Activated B cell treated with CpG ODN at 0.5 μM for 24 hours (primary cell): ENCODE data around the gene SPTLC2. TPM values are rescaled to one million over a fixed set of nuclear protein-coding genes. Genes with fewer than 3 reads are reported as not detected.

Experiments used
- ATAC-seq: fragments of 200-7000 bp; cut with Tn5 transposase; one replicate; pipeline ENCODE4 v1.10.0; 2021; ENCODE audit warnings: low read depth, mild to moderate bottlenecking, moderate library complexity
- CTCF ChIA-PET: fragments of 350-600 bp; sonication (Branson Sonifier 250); formaldehyde crosslinking; loops from one replicate; lab custom pipeline; 2021; ENCODE audit warnings: antibody characterized with exemption; lab: Charles Lee
- POLR2A ChIA-PET: fragments of 350-600 bp; sonication (Branson Sonifier 250); formaldehyde crosslinking; loops from one replicate; lab custom pipeline; 2021; ENCODE audit warnings: antibody characterized with exemption; lab: Charles Lee
- DNase-seq: peaks from one replicate; pipeline ENCODE4 v3.0.0; 2022
- H3K27ac Mint-ChIP-seq: one replicate; pipeline ENCODE4 v1.8.0; 2020; ENCODE audit warnings: mixed read lengths
- H3K27me3 Mint-ChIP-seq: one replicate; pipeline ENCODE4 v1.8.0; 2021; ENCODE audit warnings: mixed read lengths
- H3K36me3 Mint-ChIP-seq: one replicate; pipeline ENCODE4 v1.8.0; 2021; ENCODE audit warnings: low read depth, mixed read lengths
- H3K4me1 Mint-ChIP-seq: one replicate; pipeline ENCODE4 v1.8.0; 2021; ENCODE audit warnings: mixed read lengths
- H3K4me3 Mint-ChIP-seq: one replicate; pipeline ENCODE4 v1.8.0; 2020; ENCODE audit warnings: mild to moderate bottlenecking, mixed read lengths
- H3K9me3 Mint-ChIP-seq: one replicate; pipeline ENCODE4 v1.8.0; 2020; ENCODE audit warnings: mixed read lengths
- intact Hi-C: fragments of 100-400 bp; cut with micrococcal nuclease; formaldehyde crosslinking; loops from one replicate; pipeline ENCODE4 v1.15.1; 2024
- total RNA-seq: library from RNA; stranded (reverse); gene quantifications from 2 replicates; pipeline ENCODE4 v1.2.3, GENCODE V29; 2022
- TF ChIP-seq, protein P1 (sequence below): fragments of 200-600 bp; IDR thresholded peaks from one replicate; pipeline ENCODE4 v1.8.0; 2022; ENCODE audit warnings: antibody characterized with exemption, mild to moderate bottlenecking

SPTLC2 gene
- total RNA-seq, 1 donor from 2014 or later: 43.8 TPM

DNA sequence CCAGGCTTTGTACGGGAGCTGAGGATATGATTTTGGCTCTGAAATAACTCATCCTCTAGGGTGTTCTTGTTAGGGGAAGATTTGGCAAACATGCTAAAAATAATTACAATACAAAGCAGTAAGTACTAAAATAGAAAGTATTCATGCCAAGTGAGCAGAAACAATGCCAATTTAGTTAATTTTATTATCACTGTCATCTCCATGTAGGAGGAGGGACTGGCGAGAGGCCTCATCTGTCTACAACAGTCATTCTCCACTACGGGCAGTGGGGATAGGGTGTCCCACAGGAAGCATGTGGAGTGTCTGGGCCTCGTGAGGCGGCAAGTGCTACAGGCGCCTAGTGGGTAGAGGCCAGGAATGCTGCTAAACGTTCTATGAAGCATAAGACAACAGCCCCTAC lies 121.1 kb downstream of the SPTLC2 start:
- Mint-ChIP-seq H3K9me3 (no peaks in the 10 kb centered on the region), H3K4me3 (no peak overlapping the region), H3K4me1 (peaks cover 13% of the 10 kb centered on the region), H3K27me3 (peaks cover 24% of the 10 kb centered on the region), H3K27ac (no peak overlapping the region), H3K36me3 (no peaks in the 10 kb centered on the region)
- POLR2A ChIA-PET: interaction anchor here (0.7 kb wide), 1 partner anchor 73 kb away, joined by 7 read pairs; no protein-coding TSS in a partner anchor
- CTCF ChIA-PET: no interaction called here
- TF ChIP-seq, protein P1, sequence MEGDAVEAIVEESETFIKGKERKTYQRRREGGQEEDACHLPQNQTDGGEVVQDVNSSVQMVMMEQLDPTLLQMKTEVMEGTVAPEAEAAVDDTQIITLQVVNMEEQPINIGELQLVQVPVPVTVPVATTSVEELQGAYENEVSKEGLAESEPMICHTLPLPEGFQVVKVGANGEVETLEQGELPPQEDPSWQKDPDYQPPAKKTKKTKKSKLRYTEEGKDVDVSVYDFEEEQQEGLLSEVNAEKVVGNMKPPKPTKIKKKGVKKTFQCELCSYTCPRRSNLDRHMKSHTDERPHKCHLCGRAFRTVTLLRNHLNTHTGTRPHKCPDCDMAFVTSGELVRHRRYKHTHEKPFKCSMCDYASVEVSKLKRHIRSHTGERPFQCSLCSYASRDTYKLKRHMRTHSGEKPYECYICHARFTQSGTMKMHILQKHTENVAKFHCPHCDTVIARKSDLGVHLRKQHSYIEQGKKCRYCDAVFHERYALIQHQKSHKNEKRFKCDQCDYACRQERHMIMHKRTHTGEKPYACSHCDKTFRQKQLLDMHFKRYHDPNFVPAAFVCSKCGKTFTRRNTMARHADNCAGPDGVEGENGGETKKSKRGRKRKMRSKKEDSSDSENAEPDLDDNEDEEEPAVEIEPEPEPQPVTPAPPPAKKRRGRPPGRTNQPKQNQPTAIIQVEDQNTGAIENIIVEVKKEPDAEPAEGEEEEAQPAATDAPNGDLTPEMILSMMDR: no peak
- ATAC-seq (no peak), DNase-seq (no peak)
- intact Hi-C loops: loop anchor here (5.0 kb wide), 1 partner anchor 38 kb away; the partner anchor contains the start of genes AHSA1 and VIPAS39

DNA sequence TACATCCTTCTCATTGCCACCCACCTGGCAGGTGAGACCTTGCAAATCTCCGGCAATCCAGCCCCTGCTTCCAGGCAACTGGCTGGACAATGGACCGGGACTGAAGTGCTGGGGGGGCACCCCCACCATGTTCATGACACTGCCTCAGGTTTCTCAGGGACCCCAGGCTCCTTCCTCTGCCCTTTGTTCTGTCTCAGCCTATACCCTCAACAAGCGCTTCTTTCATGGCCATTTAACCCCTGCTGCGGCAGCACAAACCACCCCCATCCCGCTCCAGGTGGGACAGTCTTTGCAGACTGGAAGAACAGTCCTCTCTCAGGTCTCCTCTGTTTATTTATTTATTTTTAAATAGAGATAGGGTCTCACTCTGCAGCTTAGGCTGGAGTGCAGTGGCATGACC lies 125.4 kb downstream of the SPTLC2 start:
- ChIA-PET POLR2A (no interaction called here), CTCF (no interaction called here)
- no peak for DNase-seq
- Mint-ChIP-seq H3K27me3 (peaks cover 5% of the 10 kb centered on the region), H3K36me3 (no peaks in the 10 kb centered on the region), H3K4me3 (no peak overlapping the region), H3K4me1 (no peaks in the 10 kb centered on the region), H3K9me3 (no peaks in the 10 kb centered on the region), H3K27ac (no peak overlapping the region)
- TF ChIP-seq, protein P1: no peak
- no peak for ATAC-seq
- intact Hi-C loops: no loop called here

- no peak for ATAC-seq
- no peak for DNase-seq
- H3K9me3 Mint-ChIP-seq: no peaks in the 10 kb centered on the region
- H3K27me3 Mint-ChIP-seq: peaks cover under 1% of the 10 kb centered on the region
- TF ChIP-seq, protein P1: no peak
- no peak overlapping the region for H3K4me3 Mint-ChIP-seq
- CTCF ChIA-PET: no interaction called here
- H3K36me3 Mint-ChIP-seq: no peaks in the 10 kb centered on the region
- POLR2A ChIA-PET: no interaction called here
- intact Hi-C loops: no loop called here
- no peaks in the 10 kb centered on the region for H3K4me1 Mint-ChIP-seq
- H3K27ac Mint-ChIP-seq: no peak overlapping the region
These were observed 126.0 kb downstream of the SPTLC2 start for GRCh38 chr14:77490347-77490986.

DNA sequence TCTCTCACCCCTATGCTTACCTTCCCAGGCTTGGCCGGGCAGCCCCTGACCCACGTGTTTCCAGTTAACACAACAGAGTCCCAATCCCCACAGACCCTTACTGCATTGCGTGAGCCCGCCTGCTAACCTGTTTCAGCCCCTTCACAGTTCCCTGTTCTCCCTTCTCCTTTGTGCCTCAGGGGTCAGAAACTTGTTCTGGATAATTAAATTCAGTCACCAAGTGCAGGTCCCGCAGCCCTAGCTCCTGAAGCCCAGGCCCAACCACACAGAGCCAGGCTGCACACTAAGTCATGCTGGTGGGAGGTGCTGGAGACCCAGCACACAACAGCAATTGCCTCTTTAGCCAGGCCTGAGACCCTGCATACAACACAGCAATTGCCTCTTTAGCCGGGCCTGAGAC lies 127.4 kb downstream of the SPTLC2 start:
- no peaks in the 10 kb centered on the region for H3K36me3 Mint-ChIP-seq
- H3K4me1 Mint-ChIP-seq: no peaks in the 10 kb centered on the region
- ATAC-seq: no peak
- POLR2A ChIA-PET: no interaction called here
- intact Hi-C loops: no loop called here
- no peaks in the 10 kb centered on the region for H3K9me3 Mint-ChIP-seq
- TF ChIP-seq, protein P1: no peak
- H3K4me3 Mint-ChIP-seq: no peak overlapping the region
- CTCF ChIA-PET: no interaction called here
- H3K27ac Mint-ChIP-seq: peak overlapping the region; percentile 8
- no peak for DNase-seq
- no peaks in the 10 kb centered on the region for H3K27me3 Mint-ChIP-seq

DNA sequence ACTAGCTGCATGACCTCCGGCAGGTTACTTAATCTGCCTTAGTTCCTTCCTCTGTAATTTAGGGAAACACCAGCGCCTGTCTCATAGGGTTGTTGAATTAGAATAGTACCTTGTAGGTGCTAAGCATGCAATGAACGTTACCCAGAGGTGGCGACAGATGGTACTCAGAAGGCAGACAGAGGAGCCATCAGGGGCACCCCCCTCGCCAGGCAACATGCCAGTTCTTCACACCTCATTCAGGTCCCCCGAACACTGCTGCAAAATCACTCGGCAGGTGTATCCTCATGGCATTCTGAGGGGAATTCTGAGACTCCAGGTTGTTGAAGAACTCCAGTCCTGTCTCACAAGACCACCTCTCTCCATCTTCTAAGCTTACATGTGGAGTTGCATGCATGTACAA lies 127.9 kb downstream of the SPTLC2 start:
- Mint-ChIP-seq H3K27ac (peak overlapping the region; percentile 8), H3K4me3 (no peak overlapping the region), H3K27me3 (no peaks in the 10 kb centered on the region), H3K36me3 (no peaks in the 10 kb centered on the region), H3K4me1 (no peaks in the 10 kb centered on the region), H3K9me3 (no peaks in the 10 kb centered on the region)
- ATAC-seq (no peak), DNase-seq (no peak)
- ChIA-PET CTCF (no interaction called here), POLR2A (interaction anchor here (0.6 kb wide), 1 partner anchor 421 kb away, joined by 4 read pairs; no protein-coding TSS in a partner anchor)
- intact Hi-C loops: no loop called here
- TF ChIP-seq, protein P1: no peak
